OCI-LY7 (cell line): ENCODE data around the gene FBXO44. TPM values are rescaled to one million over a fixed set of nuclear protein-coding genes. Genes with fewer than 3 reads are reported as not detected.

Experiments
- total RNA-seq, 2 experiments: library from RNA; depleted of rRNA in 1 of 2; stranded (reverse); fragments of >200 nt in 1 of 2; shearing (Covaris generic) in 1 of 2; gene quantifications; 2 replicates each; pipeline ENCODE4 v1.2.3, GENCODE V29; 2014 to 2022

FBXO44 gene
- total RNA-seq, 2 experiments from 2014 or later: 16.2 to 20.8 TPM

Other genes with a start within 250 kb of the FBXO44 start
- 0.13 and 1.7 TPM in 2 replicates for gene DISP3, start 175.7 kb upstream of the FBXO44 start, total RNA-seq (2014; rRNA removed; shearing (Covaris generic))
- 0.37 and 0.97 TPM in 2 replicates for gene DISP3, start 175.7 kb upstream of the FBXO44 start, total RNA-seq (2022)
- gene FBXO2, start 448 bp upstream of the FBXO44 start, total RNA-seq (2014; rRNA removed; shearing (Covaris generic)): 1.8 and 2.7 TPM in 2 replicates
- gene FBXO2, start 448 bp upstream of the FBXO44 start, total RNA-seq (2022): 6.0 and 6.1 TPM in 2 replicates
- 0.38 and 0.57 TPM in 2 replicates for gene FBXO6, start 9.3 kb downstream of the FBXO44 start, total RNA-seq (2014; rRNA removed; shearing (Covaris generic))
- 1.4 and 1.7 TPM in 2 replicates for gene FBXO6, start 9.3 kb downstream of the FBXO44 start, total RNA-seq (2022)
- gene MAD2L2, start 26.3 kb downstream of the FBXO44 start, total RNA-seq (2014; rRNA removed; shearing (Covaris generic)): 121 and 144 TPM in 2 replicates
- gene MAD2L2, start 26.3 kb downstream of the FBXO44 start, total RNA-seq (2022): 89.7 and 97.8 TPM in 2 replicates
- 0.05 and 0.19 TPM in 2 replicates for gene DRAXIN, start 36.8 kb downstream of the FBXO44 start, total RNA-seq (2014; rRNA removed; shearing (Covaris generic))
- gene DRAXIN, start 36.8 kb downstream of the FBXO44 start, total RNA-seq (2022): 0.11 and 0.15 TPM in 2 replicates
- 20.5 and 40.0 TPM in 2 replicates for gene AGTRAP, start 81.3 kb downstream of the FBXO44 start, total RNA-seq (2014; rRNA removed; shearing (Covaris generic))
- 34.7 and 36.1 TPM in 2 replicates for gene AGTRAP, start 81.3 kb downstream of the FBXO44 start, total RNA-seq (2022)
- 4.2 and 8.0 TPM in 2 replicates for gene C1orf167, start 107.3 kb downstream of the FBXO44 start, total RNA-seq (2014; rRNA removed; shearing (Covaris generic))
- gene C1orf167, start 107.3 kb downstream of the FBXO44 start, total RNA-seq (2022): 1.7 and 3.9 TPM in 2 replicates
- 31.3 and 31.6 TPM in 2 replicates for gene MTHFR, start 151.1 kb downstream of the FBXO44 start, total RNA-seq (2014; rRNA removed; shearing (Covaris generic))
- gene MTHFR, start 151.1 kb downstream of the FBXO44 start, total RNA-seq (2022): 54.6 and 58.0 TPM in 2 replicates
- 16.1 and 19.7 TPM in 2 replicates for gene CLCN6, start 151.3 kb downstream of the FBXO44 start, total RNA-seq (2014; rRNA removed; shearing (Covaris generic))
- gene CLCN6, start 151.3 kb downstream of the FBXO44 start, total RNA-seq (2022): 51.3 and 65.8 TPM in 2 replicates
- gene NPPA, start 192.9 kb downstream of the FBXO44 start, total RNA-seq (2014; rRNA removed; shearing (Covaris generic)): not detected in 2 replicates
- gene NPPA, start 192.9 kb downstream of the FBXO44 start, total RNA-seq (2022): not detected in 2 replicates
- gene NPPB, start 204.1 kb downstream of the FBXO44 start, total RNA-seq (2014; rRNA removed; shearing (Covaris generic)): not detected in 2 replicates
- gene NPPB, start 204.1 kb downstream of the FBXO44 start, total RNA-seq (2022): not detected in 2 replicates